Measurements from ENCODE around the gene FCRLB. TPM values are rescaled to one million over a fixed set of nuclear protein-coding genes. Genes with fewer than 3 reads are reported as not detected.
A peak's percentile ranks its signal among the peaks of the same experiment; 100 is the strongest.

FCRLB gene
- total and polyA plus RNA-seq, 11 donors, result 0.22 to 0.75 (median 0.46) TPM

DNA sequence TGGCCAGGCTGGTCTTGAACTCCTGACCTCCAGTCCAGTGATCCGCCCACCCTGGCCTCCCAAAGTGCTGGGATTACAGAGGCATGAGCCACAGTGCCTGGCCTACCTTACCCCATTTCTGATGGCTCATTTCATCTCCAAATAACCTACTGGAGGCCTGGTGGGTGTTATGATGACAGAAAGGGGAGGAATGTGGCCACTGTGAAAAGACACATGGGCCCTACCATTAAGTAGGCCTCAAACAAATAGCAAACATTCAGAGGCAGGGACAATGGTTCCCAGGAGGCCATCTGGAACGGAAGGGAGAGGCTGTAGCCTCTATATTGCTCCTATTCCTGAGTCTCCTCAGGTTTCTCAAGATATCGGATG, 15.2 kb upstream of the FCRLB start:
- no peak overlapping the region for H3K4me3 ChIP-seq
- peak overlapping the region in 9 of 12 donors; percentile 0 to 69 (median 61) for H3K27ac ChIP-seq
- intact Hi-C loops (cut with DNase I), result no loop called here
- WGBS, 4 donors, result 52 to 72% (median 64%) methylated on average over 3 of the region's 3 CpGs
- no peaks in the 10 kb centered on the region for H3K9me3 ChIP-seq
- H3K4me1 ChIP-seq, result peaks cover 0 to 16% (median 3%) of the 10 kb centered on the region in 12 donors
- H3K27me3 ChIP-seq, result peaks cover 0 to 13% (median 0%) of the 10 kb centered on the region in 9 donors
- DNase-seq, result no peak
- TF ChIP-seq, protein P1, sequence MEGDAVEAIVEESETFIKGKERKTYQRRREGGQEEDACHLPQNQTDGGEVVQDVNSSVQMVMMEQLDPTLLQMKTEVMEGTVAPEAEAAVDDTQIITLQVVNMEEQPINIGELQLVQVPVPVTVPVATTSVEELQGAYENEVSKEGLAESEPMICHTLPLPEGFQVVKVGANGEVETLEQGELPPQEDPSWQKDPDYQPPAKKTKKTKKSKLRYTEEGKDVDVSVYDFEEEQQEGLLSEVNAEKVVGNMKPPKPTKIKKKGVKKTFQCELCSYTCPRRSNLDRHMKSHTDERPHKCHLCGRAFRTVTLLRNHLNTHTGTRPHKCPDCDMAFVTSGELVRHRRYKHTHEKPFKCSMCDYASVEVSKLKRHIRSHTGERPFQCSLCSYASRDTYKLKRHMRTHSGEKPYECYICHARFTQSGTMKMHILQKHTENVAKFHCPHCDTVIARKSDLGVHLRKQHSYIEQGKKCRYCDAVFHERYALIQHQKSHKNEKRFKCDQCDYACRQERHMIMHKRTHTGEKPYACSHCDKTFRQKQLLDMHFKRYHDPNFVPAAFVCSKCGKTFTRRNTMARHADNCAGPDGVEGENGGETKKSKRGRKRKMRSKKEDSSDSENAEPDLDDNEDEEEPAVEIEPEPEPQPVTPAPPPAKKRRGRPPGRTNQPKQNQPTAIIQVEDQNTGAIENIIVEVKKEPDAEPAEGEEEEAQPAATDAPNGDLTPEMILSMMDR (IDR thresholded peaks at IDR 0.05), result no peak
- TF ChIP-seq POLR2A (IDR thresholded peaks at IDR 0.05), result no peak
- no peak for ATAC-seq
- no peaks in the 10 kb centered on the region for H3K36me3 ChIP-seq

DNA sequence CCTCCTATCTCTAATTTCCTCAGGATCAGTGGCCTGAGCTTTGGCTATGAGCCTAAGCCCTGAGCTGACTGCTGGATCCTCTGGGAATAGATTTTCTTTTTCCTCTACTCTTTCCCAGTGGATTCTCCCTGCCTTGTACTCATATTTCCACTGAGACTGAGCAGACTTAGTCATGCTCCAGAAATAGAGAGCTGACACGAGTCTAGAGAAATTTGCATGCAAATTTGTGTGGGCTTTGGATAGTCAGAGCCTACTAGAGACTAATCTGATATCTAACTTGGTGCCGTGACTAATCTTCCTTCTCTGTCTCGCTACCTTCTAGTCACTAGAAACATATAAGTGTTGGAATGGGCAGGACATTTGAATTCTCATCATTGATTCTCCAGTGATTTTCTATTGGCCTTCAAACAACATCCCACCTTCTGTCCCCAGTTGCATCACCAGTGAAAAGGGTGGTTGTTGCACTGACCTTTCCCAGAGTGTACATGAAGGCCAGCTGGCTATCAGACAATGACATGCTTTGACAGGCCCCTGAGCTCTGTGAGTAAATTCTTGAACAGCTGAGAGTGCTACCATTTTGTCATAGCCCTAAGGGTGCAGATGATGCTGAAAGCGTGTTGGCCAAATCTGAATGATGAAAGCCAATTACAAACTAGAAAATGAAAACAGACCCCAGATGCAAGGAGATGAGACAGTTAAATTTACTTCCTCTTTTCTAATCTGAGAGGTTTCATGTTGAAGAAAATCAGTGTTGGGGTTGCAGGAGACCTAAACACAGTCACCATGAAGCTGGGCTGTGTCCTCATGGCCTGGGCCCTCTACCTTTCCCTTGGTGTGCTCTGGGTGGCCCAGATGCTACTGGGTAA, 14.6 kb upstream of the FCRLB start, which contains the start of gene FCRLA:
TSS of gene FCRLA (plus strand) at position 748 of the 866 bp plus-strand sequence. CDS start at position 784, 36 bp downstream.
- Histone ChIP-seq H3K4me1 (peaks cover 0 to 16% (median 3%) of the 10 kb centered on the region in 12 donors), H3K4me3 (no peak within 1 kb of the TSS), H3K36me3 (no peaks in the 10 kb centered on the region), H3K9me3 (no peaks in the 10 kb centered on the region), H3K27me3 (peaks cover 0 to 15% (median 0%) of the 10 kb centered on the region in 9 donors), H3K27ac (peak within 1 kb of the TSS in 9 of 12 donors; percentile 0 to 69 (median 61))
- ATAC-seq (peak; percentile 67 to 96 (median 93)), DNase-seq (peak in 2 of 5 donors; percentile 37 to 43)
- intact Hi-C loops (cut with DNase I), result no loop called here
- TF ChIP-seq POLR2A (IDR thresholded peaks at IDR 0.05), result no peak
- TF ChIP-seq, protein P1 (IDR thresholded peaks at IDR 0.05), result no peak
- WGBS, 4 donors, result 27 to 38% (median 30%) methylated on average over 4 of the region's 4 CpGs

DNA sequence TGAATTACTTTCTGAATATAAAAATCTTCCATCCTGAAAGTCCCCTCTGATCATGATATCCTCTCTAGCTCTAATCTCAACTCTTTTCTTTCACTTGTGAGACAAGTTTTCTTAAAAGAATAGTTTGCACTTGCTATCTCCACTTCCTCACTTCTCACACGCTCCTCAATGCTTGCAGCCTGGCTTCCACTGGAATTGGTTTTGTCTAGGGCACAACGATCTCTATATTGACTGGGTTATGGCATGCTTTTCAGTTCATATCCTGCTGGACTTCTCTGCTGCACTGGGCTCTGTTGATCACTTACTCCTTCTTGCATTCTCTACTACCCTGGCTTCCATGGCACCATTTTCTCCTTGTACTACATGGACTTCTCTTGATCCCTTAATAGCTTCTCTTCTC, 13.8 kb upstream of the FCRLB start:
- WGBS, 4 donors, result 87 to 97% (median 94%) methylated on average over 2 of the region's 2 CpGs
- Histone ChIP-seq H3K27me3 (peaks cover 0 to 15% (median 0%) of the 10 kb centered on the region in 9 donors), H3K36me3 (no peaks in the 10 kb centered on the region), H3K27ac (peak overlapping the region in 3 of 12 donors; percentile 61 to 62 (median 61)), H3K4me3 (no peak overlapping the region), H3K4me1 (peaks cover 0 to 16% (median 3%) of the 10 kb centered on the region in 12 donors), H3K9me3 (no peaks in the 10 kb centered on the region)
- intact Hi-C loops (cut with DNase I), result no loop called here
- no peak for DNase-seq
- no peak for ATAC-seq
- TF ChIP-seq POLR2A (IDR thresholded peaks at IDR 0.05), result no peak
- TF ChIP-seq, protein P1 (IDR thresholded peaks at IDR 0.05), result no peak

DNA sequence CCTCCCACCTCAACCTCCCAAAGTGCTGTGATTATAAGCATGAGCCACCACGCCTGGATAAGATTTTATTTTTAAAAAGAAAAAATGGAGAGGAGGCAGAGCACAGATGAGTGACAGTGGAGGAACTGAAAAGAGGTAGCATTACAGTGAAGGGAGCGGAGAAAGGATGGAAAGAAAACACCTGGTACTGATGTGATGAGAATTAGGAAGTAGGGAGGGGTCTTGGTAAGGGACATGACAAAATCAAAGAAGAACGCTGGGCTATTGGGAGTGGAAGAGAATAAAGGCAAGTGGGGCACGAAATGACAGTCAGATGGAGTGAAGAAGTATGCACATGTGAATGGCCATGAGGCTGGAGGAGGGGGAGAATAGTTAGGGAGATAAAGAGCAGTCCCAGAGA, 12.0 kb upstream of the FCRLB start:
- no peak for DNase-seq
- Histone ChIP-seq H3K27ac (no peak overlapping the region), H3K36me3 (no peaks in the 10 kb centered on the region), H3K4me3 (no peak overlapping the region), H3K9me3 (no peaks in the 10 kb centered on the region), H3K4me1 (peaks cover 0 to 16% (median 3%) of the 10 kb centered on the region in 12 donors), H3K27me3 (peaks cover 0 to 22% (median 0%) of the 10 kb centered on the region in 9 donors)
- WGBS, 4 donors, result 79 to 83% (median 81%) methylated on average over 4 of the region's 4 CpGs
- no peak for ATAC-seq
- TF ChIP-seq POLR2A (IDR thresholded peaks at IDR 0.05), result no peak
- TF ChIP-seq, protein P1 (IDR thresholded peaks at IDR 0.05), result no peak
- intact Hi-C loops (cut with DNase I), result no loop called here
